ENCODE data around the gene MADD.

MADD gene

GRCh38 chr11:47269829-47270305 is at the start of gene MADD:
Gene MADD, plus strand, starts transcription at chr11:47270133.
- peaks cover 30% of the 10 kb centered on the region for H3K4me1 ChIP-seq (ENCODE audit: control insufficient read depth, insufficient read depth, low read length)
- no peaks in the 10 kb centered on the region for H3K27me3 ChIP-seq (ENCODE audit: control insufficient read depth in 1 of 2, insufficient read depth in 2 of 2, low read length in 2 of 2)
- H3K9me3 ChIP-seq (ENCODE audit: control insufficient read depth in 2 of 2, low read length in 2 of 2): no peaks in the 10 kb centered on the region
- peak within 1 kb of the TSS; percentile 84 for H3K27ac ChIP-seq (ENCODE audit: low read length)
- H3K36me3 ChIP-seq (ENCODE audit: control insufficient read depth in 2 of 2, insufficient read depth in 2 of 2, low read length in 2 of 2): peaks cover 0 to 5% of the 10 kb centered on the region in 2 donors
- peak within 1 kb of the TSS; percentile 81 to 93 for H3K4me3 ChIP-seq (ENCODE audit: low read length in 2 of 2)
- peak within 1 kb of the TSS; percentile 75 to 80 for H3K9ac ChIP-seq (ENCODE audit: low read length in 2 of 2)

GRCh38 chr11:47220401-47220821 is 49.5 kb upstream of the MADD start:
- Histone ChIP-seq H3K36me3 (ENCODE audit: control insufficient read depth in 2 of 2, insufficient read depth in 2 of 2, low read length in 2 of 2) (peaks cover 17 to 19% of the 10 kb centered on the region in 2 donors), H3K27ac (ENCODE audit: low read length) (no peak overlapping the region), H3K4me1 (ENCODE audit: control insufficient read depth, insufficient read depth, low read length) (peaks cover 21% of the 10 kb centered on the region), H3K27me3 (ENCODE audit: control insufficient read depth in 1 of 2, insufficient read depth in 2 of 2, low read length in 2 of 2) (no peaks in the 10 kb centered on the region), H3K9me3 (ENCODE audit: control insufficient read depth in 2 of 2, low read length in 2 of 2) (no peaks in the 10 kb centered on the region), H3K4me3 (ENCODE audit: low read length in 2 of 2) (no peak overlapping the region), H3K9ac (ENCODE audit: low read length in 2 of 2) (no peak overlapping the region)

GRCh38 chr11:47222696-47223095 is 47.2 kb upstream of the MADD start:
- Histone ChIP-seq H3K9ac (ENCODE audit: low read length in 2 of 2) (no peak overlapping the region), H3K27me3 (ENCODE audit: control insufficient read depth in 1 of 2, insufficient read depth in 2 of 2, low read length in 2 of 2) (no peaks in the 10 kb centered on the region), H3K4me1 (ENCODE audit: control insufficient read depth, insufficient read depth, low read length) (peaks cover 6% of the 10 kb centered on the region), H3K27ac (ENCODE audit: low read length) (no peak overlapping the region), H3K9me3 (ENCODE audit: control insufficient read depth in 2 of 2, low read length in 2 of 2) (no peaks in the 10 kb centered on the region), H3K4me3 (ENCODE audit: low read length in 2 of 2) (no peak overlapping the region), H3K36me3 (ENCODE audit: control insufficient read depth in 2 of 2, insufficient read depth in 2 of 2, low read length in 2 of 2) (peaks cover 21 to 22% of the 10 kb centered on the region in 2 donors)

GRCh38 chr11:47225552-47226400 is 44.2 kb upstream of the MADD start:
- Histone ChIP-seq H3K27me3 (ENCODE audit: control insufficient read depth in 1 of 2, insufficient read depth in 2 of 2, low read length in 2 of 2) (no peaks in the 10 kb centered on the region), H3K27ac (ENCODE audit: low read length) (no peak overlapping the region), H3K4me3 (ENCODE audit: low read length in 2 of 2) (no peak overlapping the region), H3K9ac (ENCODE audit: low read length in 2 of 2) (no peak overlapping the region), H3K9me3 (ENCODE audit: control insufficient read depth in 2 of 2, low read length in 2 of 2) (no peaks in the 10 kb centered on the region), H3K36me3 (ENCODE audit: control insufficient read depth in 2 of 2, insufficient read depth in 2 of 2, low read length in 2 of 2) (peaks cover 17% of the 10 kb centered on the region in 2 donors), H3K4me1 (ENCODE audit: control insufficient read depth, insufficient read depth, low read length) (no peaks in the 10 kb centered on the region)

GRCh38 chr11:47229161-47229560 is 40.8 kb upstream of the MADD start:
- Histone ChIP-seq H3K9ac (ENCODE audit: low read length in 2 of 2) (no peak overlapping the region), H3K9me3 (ENCODE audit: control insufficient read depth in 2 of 2, low read length in 2 of 2) (no peaks in the 10 kb centered on the region), H3K36me3 (ENCODE audit: control insufficient read depth in 2 of 2, insufficient read depth in 2 of 2, low read length in 2 of 2) (peaks cover 11 to 16% of the 10 kb centered on the region in 2 donors), H3K27me3 (ENCODE audit: control insufficient read depth in 1 of 2, insufficient read depth in 2 of 2, low read length in 2 of 2) (no peaks in the 10 kb centered on the region), H3K4me3 (ENCODE audit: low read length in 2 of 2) (no peak overlapping the region), H3K4me1 (ENCODE audit: control insufficient read depth, insufficient read depth, low read length) (peaks cover 2% of the 10 kb centered on the region), H3K27ac (ENCODE audit: low read length) (no peak overlapping the region)

- Histone ChIP-seq H3K9me3 (ENCODE audit: control insufficient read depth in 2 of 2, low read length in 2 of 2) (no peaks in the 10 kb centered on the region), H3K4me3 (ENCODE audit: low read length in 2 of 2) (no peak overlapping the region), H3K4me1 (ENCODE audit: control insufficient read depth, insufficient read depth, low read length) (peaks cover 13% of the 10 kb centered on the region), H3K27ac (ENCODE audit: low read length) (no peak overlapping the region), H3K36me3 (ENCODE audit: control insufficient read depth in 2 of 2, insufficient read depth in 2 of 2, low read length in 2 of 2) (peaks cover 11 to 17% of the 10 kb centered on the region in 2 donors), H3K27me3 (ENCODE audit: control insufficient read depth in 1 of 2, insufficient read depth in 2 of 2, low read length in 2 of 2) (no peaks in the 10 kb centered on the region), H3K9ac (ENCODE audit: low read length in 2 of 2) (no peak overlapping the region)
These were observed 36.9 kb upstream of the MADD start for GRCh38 chr11:47233051-47233450.

- peak overlapping the region; percentile 62 for H3K27ac ChIP-seq (ENCODE audit: low read length)
- H3K36me3 ChIP-seq (ENCODE audit: control insufficient read depth in 2 of 2, insufficient read depth in 2 of 2, low read length in 2 of 2): peaks cover 13 to 20% of the 10 kb centered on the region in 2 donors
- no peak overlapping the region for H3K9ac ChIP-seq (ENCODE audit: low read length in 2 of 2)
- peaks cover 13% of the 10 kb centered on the region for H3K4me1 ChIP-seq (ENCODE audit: control insufficient read depth, insufficient read depth, low read length)
- no peaks in the 10 kb centered on the region for H3K9me3 ChIP-seq (ENCODE audit: control insufficient read depth in 2 of 2, low read length in 2 of 2)
- no peaks in the 10 kb centered on the region for H3K27me3 ChIP-seq (ENCODE audit: control insufficient read depth in 1 of 2, insufficient read depth in 2 of 2, low read length in 2 of 2)
- H3K4me3 ChIP-seq (ENCODE audit: low read length in 2 of 2): peak overlapping the region; percentile 23 to 47
These were observed 35.8 kb upstream of the MADD start for GRCh38 chr11:47233989-47234668.

GRCh38 chr11:47234669-47235100 is 35.2 kb upstream of the MADD start:
- Histone ChIP-seq H3K4me1 (ENCODE audit: control insufficient read depth, insufficient read depth, low read length) (peaks cover 13% of the 10 kb centered on the region), H3K4me3 (ENCODE audit: low read length in 2 of 2) (peak overlapping the region; percentile 23 to 47), H3K9ac (ENCODE audit: low read length in 2 of 2) (no peak overlapping the region), H3K27ac (ENCODE audit: low read length) (peak overlapping the region; percentile 62), H3K36me3 (ENCODE audit: control insufficient read depth in 2 of 2, insufficient read depth in 2 of 2, low read length in 2 of 2) (peaks cover 17 to 26% of the 10 kb centered on the region in 2 donors), H3K27me3 (ENCODE audit: control insufficient read depth in 1 of 2, insufficient read depth in 2 of 2, low read length in 2 of 2) (no peaks in the 10 kb centered on the region), H3K9me3 (ENCODE audit: control insufficient read depth in 2 of 2, low read length in 2 of 2) (no peaks in the 10 kb centered on the region)

GRCh38 chr11:47235163-47235562 is 34.8 kb upstream of the MADD start:
- H3K27me3 ChIP-seq (ENCODE audit: control insufficient read depth in 1 of 2, insufficient read depth in 2 of 2, low read length in 2 of 2): no peaks in the 10 kb centered on the region
- no peak overlapping the region for H3K9ac ChIP-seq (ENCODE audit: low read length in 2 of 2)
- peak overlapping the region; percentile 62 for H3K27ac ChIP-seq (ENCODE audit: low read length)
- H3K9me3 ChIP-seq (ENCODE audit: control insufficient read depth in 2 of 2, low read length in 2 of 2): no peaks in the 10 kb centered on the region
- peaks cover 13% of the 10 kb centered on the region for H3K4me1 ChIP-seq (ENCODE audit: control insufficient read depth, insufficient read depth, low read length)
- peaks cover 21 to 28% of the 10 kb centered on the region in 2 donors for H3K36me3 ChIP-seq (ENCODE audit: control insufficient read depth in 2 of 2, insufficient read depth in 2 of 2, low read length in 2 of 2)
- H3K4me3 ChIP-seq (ENCODE audit: low read length in 2 of 2): no peak overlapping the region

- Histone ChIP-seq H3K36me3 (ENCODE audit: control insufficient read depth in 2 of 2, insufficient read depth in 2 of 2, low read length in 2 of 2) (peaks cover 24 to 29% of the 10 kb centered on the region in 2 donors), H3K27me3 (ENCODE audit: control insufficient read depth in 1 of 2, insufficient read depth in 2 of 2, low read length in 2 of 2) (no peaks in the 10 kb centered on the region), H3K27ac (ENCODE audit: low read length) (no peak overlapping the region), H3K9ac (ENCODE audit: low read length in 2 of 2) (no peak overlapping the region), H3K4me1 (ENCODE audit: control insufficient read depth, insufficient read depth, low read length) (peaks cover 13% of the 10 kb centered on the region), H3K9me3 (ENCODE audit: control insufficient read depth in 2 of 2, low read length in 2 of 2) (no peaks in the 10 kb centered on the region), H3K4me3 (ENCODE audit: low read length in 2 of 2) (no peak overlapping the region)
These were observed 33.5 kb upstream of the MADD start for GRCh38 chr11:47236482-47236881.
